Left lung (tissue), 10 donors: ENCODE measurements around the gene LRIT1. TPM values are rescaled to one million over a fixed set of nuclear protein-coding genes. Genes with fewer than 3 reads are reported as not detected.

ENCODE experiments used
- ATAC-seq: fragments of 200-7000 bp; cut with Tn5 transposase; one replicate; pipeline ENCODE4 v1.9.1; 2020; ENCODE audit warnings: moderate library complexity
- DNase-seq, 4 donors: peaks; one replicate each; pipeline ENCODE4 v3.0.0-alpha.2; 2013 to 2020
- H3K27ac ChIP-seq, 2 donors: fragments of 200-600 bp; sonication (generic) in 1 of 2; one replicate each; pipeline versions ENCODE4 v1.5.0 to v1.8.0; 2020 to 2021
- H3K27me3 ChIP-seq, 2 donors: fragments of 200-600 bp; sonication (generic) in 1 of 2; one replicate each; pipeline versions ENCODE4 v1.5.0 to v1.8.0; 2020 to 2021
- H3K36me3 ChIP-seq, 2 donors: fragments of 200-600 bp; sonication (generic) in 1 of 2; one replicate each; pipeline versions ENCODE4 v1.5.0 to v1.8.0; 2020 to 2021
- H3K4me1 ChIP-seq, 2 donors: fragments of 200-600 bp; one replicate each; pipeline ENCODE4 v1.8.0; 2021
- H3K4me3 ChIP-seq, 2 donors: fragments of 200-600 bp; sonication (generic) in 1 of 2; one replicate each; pipeline versions ENCODE4 v1.5.0 to v1.8.0; 2020 to 2021; ENCODE audit warnings: mild to moderate bottlenecking in 1 of 2
- H3K9me3 ChIP-seq, 2 donors: fragments of 200-600 bp; sonication (generic) in 1 of 2; one replicate each; pipeline versions ENCODE4 v1.5.0 to v1.8.0; 2020 to 2021
- intact Hi-C, 2 donors: fragments of 100-400 bp; cut with DNase I; formaldehyde crosslinking; loops; one replicate each; pipeline versions ENCODE4 v1.11.2 to v1.14.2; 2022
- polyA plus RNA-seq, 6 donors: library from polyadenylated mRNA; unstranded; fragments of 120-200 nt; gene quantifications; one replicate each; pipeline ENCODE4 v1.2.1, GENCODE V29; 2013; ENCODE audit not compliant: insufficient read length in 6 of 6
- total RNA-seq, 2 donors: library from RNA; stranded (reverse); fragmentation: NEBNext Ultra II Directional; extraction: Animal tissue kit (Norgen Biotek cat#: 25700); gene quantifications; one replicate each; pipeline ENCODE4 v1.2.1, GENCODE V29; 2021
- TF ChIP-seq, protein P1 (sequence below), 2 donors: fragments of 200-600 bp; sonication (generic) in 1 of 2; IDR thresholded peaks; one replicate each; pipeline versions ENCODE4 v1.5.0 to v1.8.0; 2021; ENCODE audit warnings: antibody characterized with exemption in 2 of 2
- donor health status: DM: no; HTN: yes; CAD: no.
- donor health status: DM: no; HTN: no; CAD: no.

LRIT1 gene
- total and polyA plus RNA-seq, 8 donors: not detected

DNA sequence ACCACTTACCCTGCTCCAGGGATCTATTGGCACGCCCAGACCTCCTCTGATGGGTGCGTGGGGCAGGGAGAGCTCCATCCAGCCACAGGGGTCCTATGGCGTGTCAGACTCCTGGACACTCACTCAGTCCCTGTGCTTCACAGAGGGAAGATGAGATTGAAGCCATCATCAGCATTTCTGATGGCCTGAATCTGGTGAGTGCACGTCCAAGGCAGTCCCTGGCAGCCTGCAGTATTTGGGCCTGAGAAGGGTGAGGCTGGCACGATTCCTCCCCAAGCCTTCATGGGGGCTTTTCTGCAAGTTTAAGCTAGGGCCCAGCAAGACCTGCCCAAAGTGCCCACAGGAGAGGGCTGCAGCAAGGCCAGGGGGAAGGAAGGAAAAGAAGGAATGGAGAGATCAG is 43.7 kb downstream of the LRIT1 start:
- peaks cover 9 to 14% of the 10 kb centered on the region in 2 donors for H3K4me1 ChIP-seq

GRCh38 chr10:84196941-84197340 is 44.4 kb downstream of the LRIT1 start:
- H3K27me3 ChIP-seq: peaks cover 26 to 75% of the 10 kb centered on the region in 2 donors
- H3K9me3 ChIP-seq: no peaks in the 10 kb centered on the region
- ATAC-seq (peak; percentile 49), DNase-seq (no peak)
- H3K36me3 ChIP-seq: no peaks in the 10 kb centered on the region
- TF ChIP-seq, protein P1, sequence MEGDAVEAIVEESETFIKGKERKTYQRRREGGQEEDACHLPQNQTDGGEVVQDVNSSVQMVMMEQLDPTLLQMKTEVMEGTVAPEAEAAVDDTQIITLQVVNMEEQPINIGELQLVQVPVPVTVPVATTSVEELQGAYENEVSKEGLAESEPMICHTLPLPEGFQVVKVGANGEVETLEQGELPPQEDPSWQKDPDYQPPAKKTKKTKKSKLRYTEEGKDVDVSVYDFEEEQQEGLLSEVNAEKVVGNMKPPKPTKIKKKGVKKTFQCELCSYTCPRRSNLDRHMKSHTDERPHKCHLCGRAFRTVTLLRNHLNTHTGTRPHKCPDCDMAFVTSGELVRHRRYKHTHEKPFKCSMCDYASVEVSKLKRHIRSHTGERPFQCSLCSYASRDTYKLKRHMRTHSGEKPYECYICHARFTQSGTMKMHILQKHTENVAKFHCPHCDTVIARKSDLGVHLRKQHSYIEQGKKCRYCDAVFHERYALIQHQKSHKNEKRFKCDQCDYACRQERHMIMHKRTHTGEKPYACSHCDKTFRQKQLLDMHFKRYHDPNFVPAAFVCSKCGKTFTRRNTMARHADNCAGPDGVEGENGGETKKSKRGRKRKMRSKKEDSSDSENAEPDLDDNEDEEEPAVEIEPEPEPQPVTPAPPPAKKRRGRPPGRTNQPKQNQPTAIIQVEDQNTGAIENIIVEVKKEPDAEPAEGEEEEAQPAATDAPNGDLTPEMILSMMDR (IDR thresholded peaks at IDR 0.05): no peak
- peaks cover 9 to 14% of the 10 kb centered on the region in 2 donors for H3K4me1 ChIP-seq
- intact Hi-C loops: no loop called here
- H3K4me3 ChIP-seq: no peak overlapping the region
- no peak overlapping the region for H3K27ac ChIP-seq

More for the DNA sequence above, 43.7 kb downstream of the LRIT1 start:
- intact Hi-C loops: no loop called here
- H3K36me3 ChIP-seq: no peaks in the 10 kb centered on the region
- ATAC-seq: no peak
- TF ChIP-seq, protein P1 (IDR thresholded peaks at IDR 0.05): no peak
- no peak overlapping the region for H3K27ac ChIP-seq
- peaks cover 26 to 68% of the 10 kb centered on the region in 2 donors for H3K27me3 ChIP-seq
- no peaks in the 10 kb centered on the region for H3K9me3 ChIP-seq
- DNase-seq: no peak
- no peak overlapping the region for H3K4me3 ChIP-seq

DNA sequence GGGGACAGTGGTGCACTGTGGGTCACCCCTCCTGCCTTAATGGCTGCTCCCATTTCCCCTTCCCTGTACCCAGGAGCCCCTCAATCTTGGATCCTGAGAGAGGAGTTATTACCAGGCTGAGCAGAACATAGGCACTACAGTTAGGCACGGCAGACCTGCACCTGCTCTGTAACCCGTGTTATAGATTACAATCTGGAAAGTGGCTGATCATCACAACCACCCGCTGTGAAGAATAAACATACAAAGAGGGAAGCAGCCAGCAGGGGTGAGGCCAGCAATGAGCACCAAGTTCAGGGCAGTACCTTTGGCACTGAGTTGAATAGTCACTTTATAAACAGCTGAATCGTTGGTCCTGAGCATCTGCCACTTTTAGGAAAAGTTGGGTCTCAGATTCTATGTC is 45.3 kb downstream of the LRIT1 start:
- H3K4me1 ChIP-seq: peaks cover 9 to 14% of the 10 kb centered on the region in 2 donors
- TF ChIP-seq, protein P1 (IDR thresholded peaks at IDR 0.05): no peak
- H3K36me3 ChIP-seq: no peaks in the 10 kb centered on the region
- intact Hi-C loops: no loop called here
- H3K27me3 ChIP-seq: peaks cover 26 to 80% of the 10 kb centered on the region in 2 donors
- H3K27ac ChIP-seq: no peak overlapping the region
- ATAC-seq (no peak), DNase-seq (no peak)
- H3K4me3 ChIP-seq: no peak overlapping the region
- H3K9me3 ChIP-seq: no peaks in the 10 kb centered on the region

- no peak for ATAC-seq
- TF ChIP-seq, protein P1 (IDR thresholded peaks at IDR 0.05): no peak
- peaks cover 9 to 14% of the 10 kb centered on the region in 2 donors for H3K4me1 ChIP-seq
- H3K9me3 ChIP-seq: no peaks in the 10 kb centered on the region
- intact Hi-C loops: no loop called here
- peak overlapping the region in 1 of 2 donors; percentile 33 for H3K4me3 ChIP-seq
- no peak for DNase-seq
- H3K27ac ChIP-seq: no peak overlapping the region
- H3K36me3 ChIP-seq: no peaks in the 10 kb centered on the region
- peaks cover 26 to 83% of the 10 kb centered on the region in 2 donors for H3K27me3 ChIP-seq
Observed at GRCh38 chr10:84195044-84195830, 46.1 kb downstream of the LRIT1 start.

GRCh38 chr10:84194424-84195043 is 46.8 kb downstream of the LRIT1 start, which contains the start of gene CDHR1:
CDHR1 (plus strand) TSS chr10:84194537; CDS start chr10:84194761, 224 bp downstream.
- H3K9me3 ChIP-seq: no peaks in the 10 kb centered on the region
- peaks cover 26 to 85% of the 10 kb centered on the region in 2 donors for H3K27me3 ChIP-seq
- H3K27ac ChIP-seq: no peak within 1 kb of the TSS
- intact Hi-C loops: no loop called here
- ATAC-seq: peak; percentile 64
- peaks cover 9 to 14% of the 10 kb centered on the region in 2 donors for H3K4me1 ChIP-seq
- H3K36me3 ChIP-seq: no peaks in the 10 kb centered on the region
- TF ChIP-seq, protein P1 (IDR thresholded peaks at IDR 0.05): no peak
- peak within 1 kb of the TSS; percentile 13 to 33 for H3K4me3 ChIP-seq
- DNase-seq: peak in 2 of 4 donors; percentile 13 to 34
